Osteoblast (primary cell): ENCODE results near the gene ELF2. TPM values are rescaled to one million over a fixed set of nuclear protein-coding genes. Genes with fewer than 3 reads are reported as not detected.
"Not testable (repeated sequence)": the region's sequence is repeated elsewhere in the genome, so short reads cannot be mapped to it uniquely, and the experiment has no call there.

Source experiments
- DNase-seq: peaks from one replicate; pipeline ENCODE4 v3.0.0; 2011; ENCODE audit warnings: low spot score, mixed read lengths; ENCODE audit not compliant: insufficient read length; ENCODE audit errors: missing footprints
- H2AFZ ChIP-seq: 2 replicates; pipeline ENCODE4 v1.6.0; 2011; ENCODE audit warnings: mild to moderate bottlenecking, low read length
- H3K27ac ChIP-seq: 2 replicates; pipeline ENCODE4 v1.5.1; 2011; ENCODE audit warnings: mild to moderate bottlenecking, low read depth, low read length, moderate library complexity
- H3K27me3 ChIP-seq: 2 replicates; pipeline ENCODE4 v1.6.0; 2012; ENCODE audit warnings: mild to moderate bottlenecking, control low read depth, inconsistent platforms, low read length, moderate library complexity; ENCODE audit not compliant: insufficient read depth
- H3K36me3 ChIP-seq: 2 replicates; pipeline ENCODE4 v1.5.1; 2011; ENCODE audit warnings: mild to moderate bottlenecking, low read length, control low read depth, moderate library complexity; ENCODE audit not compliant: insufficient read depth
- H3K4me1 ChIP-seq: 2 replicates; pipeline ENCODE4 v1.5.1; 2011; ENCODE audit warnings: mild to moderate bottlenecking, low read length, control low read depth, moderate library complexity; ENCODE audit not compliant: insufficient read depth
- H3K4me2 ChIP-seq: 2 replicates; pipeline ENCODE4 v1.6.0; 2011; ENCODE audit warnings: mild to moderate bottlenecking, low read length; ENCODE audit not compliant: insufficient read depth
- H3K4me3 ChIP-seq: fragments of 200-600 bp; sonication (generic); 3 replicates; pipeline ENCODE4 v1.5.1; 2012; ENCODE audit warnings: mild to moderate bottlenecking, low read length, inconsistent platforms; ENCODE audit not compliant: insufficient read depth
- H3K79me2 ChIP-seq: 2 replicates; pipeline ENCODE4 v1.6.0; 2012; ENCODE audit warnings: mild to moderate bottlenecking, low read length, control low read depth, inconsistent platforms; ENCODE audit not compliant: insufficient read depth
- H3K9me3 ChIP-seq: 2 replicates; pipeline ENCODE4 v1.5.1; 2011; ENCODE audit warnings: low read depth, low read length, control low read depth
- H4K20me1 ChIP-seq: 2 replicates; pipeline ENCODE4 v1.6.0; 2012; ENCODE audit warnings: mild to moderate bottlenecking, low read length, control low read depth; ENCODE audit not compliant: insufficient read depth
- total RNA-seq: library from RNA; depleted of rRNA; stranded (reverse); fragments of >200 nt; gene quantifications from 2 replicates; pipeline ENCODE4 v1.2.3, GENCODE V29; 2012
- TF ChIP-seq, protein P1 (sequence below): IDR thresholded peaks from 2 replicates; pipeline ENCODE4 v1.5.1; 2011; ENCODE audit warnings: mild to moderate bottlenecking, low read depth, low read length, moderate library complexity; ENCODE audit errors: extremely low read depth

The ELF2 gene
- total RNA-seq, 1 donor = 52.1 TPM

DNA sequence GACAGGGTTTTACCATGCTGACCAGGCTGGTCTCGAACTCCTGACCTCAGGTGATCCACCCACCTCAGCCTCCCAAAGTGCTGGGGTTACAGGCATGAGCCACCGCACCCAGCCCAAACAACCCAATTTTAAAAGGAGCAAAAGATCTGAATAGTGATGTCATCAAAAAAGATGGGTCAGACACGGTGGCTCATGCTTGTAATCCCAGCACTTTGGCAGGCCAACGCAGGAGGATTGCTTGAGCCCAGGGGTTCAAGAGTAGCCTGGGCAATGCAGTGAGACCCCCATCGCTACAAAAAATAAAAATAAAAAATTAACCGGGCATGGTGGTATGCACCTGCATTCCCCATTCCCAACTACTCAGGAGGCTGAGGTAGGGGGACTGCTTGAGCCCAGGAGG is 6.1 kb downstream of the ELF2 start:
- H3K4me2 ChIP-seq = no peak overlapping the region
- no peak overlapping the region for H3K27ac ChIP-seq
- TF ChIP-seq, protein P1, sequence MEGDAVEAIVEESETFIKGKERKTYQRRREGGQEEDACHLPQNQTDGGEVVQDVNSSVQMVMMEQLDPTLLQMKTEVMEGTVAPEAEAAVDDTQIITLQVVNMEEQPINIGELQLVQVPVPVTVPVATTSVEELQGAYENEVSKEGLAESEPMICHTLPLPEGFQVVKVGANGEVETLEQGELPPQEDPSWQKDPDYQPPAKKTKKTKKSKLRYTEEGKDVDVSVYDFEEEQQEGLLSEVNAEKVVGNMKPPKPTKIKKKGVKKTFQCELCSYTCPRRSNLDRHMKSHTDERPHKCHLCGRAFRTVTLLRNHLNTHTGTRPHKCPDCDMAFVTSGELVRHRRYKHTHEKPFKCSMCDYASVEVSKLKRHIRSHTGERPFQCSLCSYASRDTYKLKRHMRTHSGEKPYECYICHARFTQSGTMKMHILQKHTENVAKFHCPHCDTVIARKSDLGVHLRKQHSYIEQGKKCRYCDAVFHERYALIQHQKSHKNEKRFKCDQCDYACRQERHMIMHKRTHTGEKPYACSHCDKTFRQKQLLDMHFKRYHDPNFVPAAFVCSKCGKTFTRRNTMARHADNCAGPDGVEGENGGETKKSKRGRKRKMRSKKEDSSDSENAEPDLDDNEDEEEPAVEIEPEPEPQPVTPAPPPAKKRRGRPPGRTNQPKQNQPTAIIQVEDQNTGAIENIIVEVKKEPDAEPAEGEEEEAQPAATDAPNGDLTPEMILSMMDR = no peak
- H3K27me3 ChIP-seq = no peaks in the 10 kb centered on the region
- H3K79me2 ChIP-seq = peaks cover 35% of the 10 kb centered on the region
- no peak for DNase-seq
- peaks cover 21% of the 10 kb centered on the region for H3K4me1 ChIP-seq
- H4K20me1 ChIP-seq = peaks cover 3% of the 10 kb centered on the region
- H2AFZ ChIP-seq = no peak overlapping the region
- no peak overlapping the region for H3K4me3 ChIP-seq
- no peaks in the 10 kb centered on the region for H3K36me3 ChIP-seq
- no peaks in the 10 kb centered on the region for H3K9me3 ChIP-seq

DNA sequence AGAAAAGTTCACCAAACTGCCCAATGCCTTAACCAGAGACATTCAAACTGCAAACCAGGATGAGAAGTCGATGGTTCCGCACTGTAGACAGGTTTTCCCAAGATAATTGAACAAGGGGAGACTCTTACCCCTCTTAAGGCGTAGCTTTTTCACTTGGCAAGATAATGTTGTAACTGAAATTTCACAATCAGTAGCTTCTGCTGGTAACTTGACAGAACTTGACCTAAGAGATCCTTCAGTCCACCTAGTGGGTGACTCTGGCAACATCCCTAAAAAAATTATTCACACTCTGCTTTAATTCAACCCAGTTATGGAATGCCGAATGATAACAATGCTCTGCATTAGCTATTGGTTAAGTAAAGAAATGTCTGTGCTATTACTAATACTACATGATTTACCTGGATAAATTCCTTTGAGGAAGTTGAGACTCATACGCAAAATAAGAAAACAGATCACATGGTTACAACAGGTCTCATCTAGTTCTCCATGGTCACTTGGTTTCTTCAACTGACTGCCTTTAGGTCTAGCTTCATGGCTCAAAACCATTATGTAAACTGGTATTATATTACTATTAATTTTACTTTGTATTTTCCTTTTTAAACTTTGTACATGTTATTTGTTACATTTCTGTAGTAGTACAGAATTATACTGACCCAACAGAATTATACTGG is 9.1 kb downstream of the ELF2 start:
- peaks cover 3% of the 10 kb centered on the region for H4K20me1 ChIP-seq
- no peaks in the 10 kb centered on the region for H3K9me3 ChIP-seq
- H3K27me3 ChIP-seq = no peaks in the 10 kb centered on the region
- TF ChIP-seq, protein P1 = peak; percentile 55
- DNase-seq = peak; percentile 79
- no peak overlapping the region for H3K4me3 ChIP-seq
- no peak overlapping the region for H2AFZ ChIP-seq
- H3K4me2 ChIP-seq = no peak overlapping the region
- no peak overlapping the region for H3K27ac ChIP-seq
- no peaks in the 10 kb centered on the region for H3K36me3 ChIP-seq
- peaks cover 18% of the 10 kb centered on the region for H3K79me2 ChIP-seq
- H3K4me1 ChIP-seq = peaks cover 15% of the 10 kb centered on the region

DNA sequence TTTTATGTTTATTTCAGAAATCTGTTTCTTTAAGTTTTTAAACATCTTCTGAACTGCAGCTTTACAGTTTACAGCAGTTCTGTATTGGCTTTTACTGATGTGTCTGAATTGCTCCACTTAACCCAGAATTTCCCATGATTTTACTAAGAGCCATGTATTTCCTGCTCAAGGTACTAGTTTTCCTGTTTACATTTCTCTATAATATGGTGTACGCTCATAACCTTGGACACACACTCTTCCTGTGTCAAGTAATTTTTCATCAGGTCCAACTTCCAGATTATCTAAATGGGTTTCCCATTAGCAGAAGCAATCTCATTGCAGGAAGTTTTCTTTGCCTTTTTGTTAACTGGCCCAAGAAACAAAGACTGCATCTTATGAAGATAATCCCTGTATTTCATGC is 12.3 kb downstream of the ELF2 start:
- Histone ChIP-seq H2AFZ (no peak overlapping the region), H3K9me3 (no peaks in the 10 kb centered on the region), H3K79me2 (peaks cover 8% of the 10 kb centered on the region), H3K4me1 (peaks cover 6% of the 10 kb centered on the region), H3K36me3 (no peaks in the 10 kb centered on the region), H4K20me1 (no peaks in the 10 kb centered on the region), H3K27me3 (no peaks in the 10 kb centered on the region), H3K27ac (no peak overlapping the region), H3K4me2 (no peak overlapping the region), H3K4me3 (no peak overlapping the region)
- TF ChIP-seq, protein P1 = no peak
- DNase-seq = no peak

DNA sequence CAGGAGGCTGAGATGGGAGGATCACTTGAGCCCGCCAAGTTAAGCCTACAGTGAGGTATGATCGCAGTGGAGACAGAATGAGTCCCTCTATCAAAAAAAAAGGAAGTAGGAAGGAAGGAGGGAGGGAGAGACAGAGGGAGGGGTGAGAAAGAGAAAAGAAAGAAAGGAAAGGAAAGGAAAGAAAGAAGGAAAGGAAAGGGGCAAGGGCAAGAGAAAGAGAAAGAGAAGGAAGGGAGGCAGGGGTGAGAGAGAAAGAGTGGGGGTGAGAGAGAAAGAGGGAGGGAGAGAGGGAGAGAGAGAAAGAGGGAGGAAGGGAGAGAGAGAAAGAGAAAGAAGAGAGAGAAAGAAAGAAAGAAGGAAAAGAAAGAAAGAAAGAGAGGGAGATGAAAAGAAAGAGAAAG is 13.2 kb downstream of the ELF2 start:
- Histone ChIP-seq H2AFZ (no peak overlapping the region), H3K4me1 (peaks cover 6% of the 10 kb centered on the region), H3K4me3 (no peak overlapping the region), H3K4me2 (peak overlapping the region; percentile 23), H3K9me3 (no peaks in the 10 kb centered on the region), H3K36me3 (no peaks in the 10 kb centered on the region), H3K27ac (no peak overlapping the region), H3K27me3 (no peaks in the 10 kb centered on the region), H4K20me1 (no peaks in the 10 kb centered on the region), H3K79me2 (peaks cover 7% of the 10 kb centered on the region)
- TF ChIP-seq, protein P1 = no peak
- no peak for DNase-seq

DNA sequence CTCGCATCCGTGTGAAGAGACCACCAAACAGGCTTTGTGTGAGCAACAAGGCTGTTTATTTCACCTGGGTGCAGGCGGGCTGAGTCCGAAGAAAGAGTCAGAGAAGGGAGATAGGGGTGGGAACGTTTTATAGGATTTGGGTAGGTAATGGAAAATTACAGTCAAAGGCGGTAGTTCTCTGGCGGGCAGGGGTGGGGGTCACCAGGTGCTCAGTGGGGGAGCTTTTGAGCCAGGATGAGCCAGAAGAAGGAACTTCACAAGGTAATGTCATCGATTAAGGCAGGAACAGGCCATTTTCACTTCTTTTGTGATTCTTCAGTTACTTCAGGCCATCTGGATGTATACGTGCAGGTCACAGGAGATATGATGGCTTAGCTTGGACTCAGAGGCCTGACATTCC is 19.0 kb downstream of the ELF2 start:
- not testable (repeated sequence) for H3K4me3 ChIP-seq, H3K4me2 ChIP-seq, DNase-seq, H3K9me3 ChIP-seq, H3K27ac ChIP-seq, H3K27me3 ChIP-seq, H3K4me1 ChIP-seq, H3K79me2 ChIP-seq, H2AFZ ChIP-seq, H4K20me1 ChIP-seq, H3K36me3 ChIP-seq
